Renal cortical epithelial cell (primary cell): Measurements from ENCODE around the gene HOXD11. TPM values are rescaled to one million over a fixed set of nuclear protein-coding genes. Genes with fewer than 3 reads are reported as not detected.

Source experiments
- DNase-seq: peaks from one replicate; pipeline ENCODE4 v3.0.0-alpha.2; 2011; ENCODE audit warnings: low read depth
- total RNA-seq: library from RNA; depleted of rRNA; stranded (reverse); fragments of >200 nt; gene quantifications from 2 replicates; pipeline ENCODE4 v1.2.3, GENCODE V29; 2014

Gene HOXD11
- total RNA-seq = 4.7 and 10.5 TPM in 2 replicates

GRCh38 chr2:176106581-176107539 is at the start of gene HOXD11:
Gene HOXD11, plus strand, starts transcription at chr2:176107280. Its CDS starts 76 bp downstream, at chr2:176107356.
- peak; percentile 82 for DNase-seq

- DNase-seq = peak; percentile 64
Measured at GRCh38 chr2:176063958-176064357, 43.1 kb upstream of the HOXD11 start.

GRCh38 chr2:176066645-176067588 is 40.2 kb upstream of the HOXD11 start:
- no peak for DNase-seq

- no peak for DNase-seq
Measured at GRCh38 chr2:176067589-176068418, 39.3 kb upstream of the HOXD11 start.

- no peak for DNase-seq
Measured at GRCh38 chr2:176068419-176068832, 38.7 kb upstream of the HOXD11 start.

GRCh38 chr2:176071330-176072291 is 35.5 kb upstream of the HOXD11 start:
- no peak for DNase-seq

GRCh38 chr2:176072292-176072669 is 34.8 kb upstream of the HOXD11 start:
- no peak for DNase-seq

GRCh38 chr2:176072951-176073904 is 33.9 kb upstream of the HOXD11 start:
- no peak for DNase-seq

GRCh38 chr2:176074919-176075425 is 32.1 kb upstream of the HOXD11 start:
- DNase-seq = no peak

- DNase-seq = no peak
Measured at GRCh38 chr2:176075481-176075880, 31.6 kb upstream of the HOXD11 start.

GRCh38 chr2:176076063-176076462 is 31.0 kb upstream of the HOXD11 start:
- DNase-seq = no peak

- no peak for DNase-seq
Measured at GRCh38 chr2:176076796-176077195, 30.3 kb upstream of the HOXD11 start.

- DNase-seq = no peak
Measured at GRCh38 chr2:176078541-176079284, 28.4 kb upstream of the HOXD11 start.

- DNase-seq = no peak
Measured at GRCh38 chr2:176079285-176079830, 27.7 kb upstream of the HOXD11 start.

- no peak for DNase-seq
Measured at GRCh38 chr2:176079831-176080539, 27.1 kb upstream of the HOXD11 start.

GRCh38 chr2:176080540-176081375 is 26.3 kb upstream of the HOXD11 start:
- DNase-seq = no peak
